NCI-H524 (cell line): ENCODE results near the gene CPED1.
"Not testable (repeated sequence)": the region's sequence is repeated elsewhere in the genome, so short reads cannot be mapped to it uniquely, and the experiment has no call there.

ENCODE experiments used
- DNase-seq, 2 experiments: peaks; one replicate each; lab custom pipeline; 2025; lab: John Stamatoyannopoulos, UW

The CPED1 gene

GRCh38 chr7:121186746-121187145, 198.2 kb downstream of the CPED1 start:
- no peak for DNase-seq

DNA sequence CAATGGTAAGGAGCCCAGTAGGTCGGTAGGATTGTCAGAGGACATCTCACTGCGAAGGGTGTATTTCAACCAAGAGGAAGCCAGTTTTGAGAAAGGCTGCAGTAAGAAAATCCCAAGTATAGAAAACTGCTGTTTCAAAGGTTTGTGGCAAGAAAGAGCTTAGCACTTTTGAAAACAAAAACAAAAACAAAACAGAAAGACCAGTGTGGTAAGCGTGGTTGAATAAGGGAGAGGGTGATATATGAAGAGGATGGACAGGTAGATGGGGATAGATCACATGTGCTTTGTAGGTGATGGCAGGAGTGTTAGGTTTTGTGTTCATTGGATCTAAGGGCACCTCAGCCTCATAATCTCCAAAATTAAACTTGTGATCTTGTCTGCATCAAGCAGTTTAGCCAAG, 198.7 kb downstream of the CPED1 start:
- no peak for DNase-seq

DNA sequence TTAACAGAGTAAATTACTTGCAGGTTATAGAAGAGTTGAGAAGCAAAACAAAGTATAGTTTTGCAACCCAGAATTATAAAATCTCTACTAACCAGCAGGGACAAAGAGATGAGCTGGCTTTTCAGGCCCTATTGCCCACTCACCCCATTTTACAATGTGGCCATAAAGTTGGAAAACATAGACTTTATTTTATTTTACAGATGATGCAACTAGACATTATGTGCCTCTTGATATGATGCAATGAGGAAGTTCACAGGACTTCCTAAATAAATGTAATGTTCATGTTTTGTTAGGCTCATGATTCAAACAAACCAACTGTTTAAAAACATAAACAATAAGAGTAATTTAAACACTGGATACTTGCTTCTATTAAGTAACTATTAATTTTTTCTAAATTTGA, 199.2 kb downstream of the CPED1 start:
- no peak for DNase-seq

DNA sequence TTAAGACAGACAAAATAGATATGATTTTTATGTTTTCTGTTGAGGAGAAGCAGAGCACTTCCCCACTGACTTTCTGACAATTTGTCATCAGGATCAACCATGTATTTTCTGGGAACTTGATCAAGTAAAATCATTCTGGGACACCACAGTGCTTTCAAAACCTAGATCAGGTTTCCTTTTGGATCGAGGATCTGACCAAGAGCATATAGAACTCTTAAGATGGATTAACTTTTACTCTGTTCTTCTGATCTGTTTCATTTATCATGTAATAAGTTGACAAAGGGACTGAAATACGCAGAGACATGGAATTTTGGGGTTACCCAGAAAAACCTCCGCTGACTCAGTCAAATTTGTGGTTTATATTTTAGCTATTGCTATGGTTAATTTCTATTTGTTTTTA, 204.3 kb downstream of the CPED1 start:
- DNase-seq, result no peak

- no peak for DNase-seq
Observed at GRCh38 chr7:121195010-121195409, 206.5 kb downstream of the CPED1 start.

DNA sequence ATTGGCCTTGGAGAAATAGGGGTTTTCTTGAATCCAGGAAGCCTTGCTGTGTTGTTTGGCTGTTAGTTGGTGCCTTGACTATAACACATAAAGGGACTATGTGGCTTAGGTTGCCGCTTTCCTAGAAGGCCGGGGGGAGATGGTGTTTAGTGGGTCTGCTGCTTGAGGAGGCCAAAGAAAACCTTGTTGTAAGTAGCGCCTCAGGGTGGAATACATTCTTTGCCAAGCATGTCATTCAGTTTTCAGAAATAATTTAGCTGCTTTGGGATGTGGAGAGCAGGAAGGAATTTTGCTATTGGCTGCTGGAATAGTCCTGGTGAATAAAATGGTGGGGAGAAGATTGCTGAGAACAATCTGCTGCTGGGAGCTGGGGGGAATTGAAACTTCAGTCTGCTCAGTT, 207.4 kb downstream of the CPED1 start:
- DNase-seq, result no peak

DNA sequence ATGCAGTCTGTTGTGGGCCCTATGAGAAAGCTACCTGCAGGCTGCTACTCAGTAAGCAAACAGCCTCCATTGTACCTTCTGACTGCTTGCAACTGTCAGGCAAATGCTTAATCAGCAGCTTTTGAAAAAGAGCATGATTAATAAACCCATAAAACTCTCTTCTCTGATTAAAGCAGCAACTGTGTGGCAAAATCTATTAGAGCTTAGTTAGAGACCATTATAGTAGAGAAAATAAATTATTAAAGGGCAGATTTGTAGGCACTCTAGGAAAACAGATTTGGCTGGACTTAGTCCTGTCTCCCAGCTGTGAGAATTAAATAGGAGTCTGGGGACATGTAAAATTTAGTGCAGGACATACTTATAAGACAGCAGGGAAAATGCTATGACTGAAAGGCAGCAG, 207.8 kb downstream of the CPED1 start:
- no peak for DNase-seq

DNA sequence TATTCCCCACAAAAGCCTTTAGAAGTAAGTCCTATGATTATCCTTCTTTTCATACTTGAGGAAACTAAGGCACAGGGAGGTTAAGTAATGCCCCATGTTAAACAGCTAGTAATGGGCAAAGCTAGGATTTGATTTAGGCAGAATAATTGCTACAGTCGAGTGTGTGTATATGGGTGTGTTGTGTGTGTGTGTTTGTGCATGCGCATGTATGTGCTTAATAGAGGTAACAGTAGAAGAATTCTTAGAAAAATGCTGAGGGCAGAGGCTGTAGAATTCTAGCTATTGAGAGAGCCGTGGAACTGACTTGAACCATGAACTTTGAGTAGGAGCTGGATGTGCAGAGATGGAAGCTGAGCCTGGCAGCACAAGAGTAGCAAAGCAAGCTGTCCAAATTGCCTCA, 208.9 kb downstream of the CPED1 start:
- DNase-seq, result no peak

- no peak for DNase-seq
Observed at GRCh38 chr7:121198502-121198901, 210.0 kb downstream of the CPED1 start.

DNA sequence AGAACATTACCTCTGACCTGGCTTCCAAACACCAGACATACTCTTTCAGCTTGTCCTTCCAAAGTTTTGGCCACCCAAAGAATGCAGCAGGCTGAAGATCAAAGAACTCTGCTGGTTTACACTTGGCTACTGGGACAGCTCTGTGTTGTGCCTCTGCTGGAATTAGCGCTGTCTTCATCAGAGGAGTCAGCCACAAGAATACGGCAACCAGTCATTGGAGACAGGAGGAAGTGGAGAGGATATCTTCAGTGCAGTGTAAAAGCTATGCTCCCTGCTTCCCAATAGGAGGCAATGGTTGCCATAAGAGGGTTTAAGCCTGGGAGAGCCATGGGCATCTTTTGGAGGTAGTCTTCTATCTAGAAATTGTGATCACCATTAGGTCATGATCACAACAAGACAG, 213.6 kb downstream of the CPED1 start:
- no peak for DNase-seq

DNA sequence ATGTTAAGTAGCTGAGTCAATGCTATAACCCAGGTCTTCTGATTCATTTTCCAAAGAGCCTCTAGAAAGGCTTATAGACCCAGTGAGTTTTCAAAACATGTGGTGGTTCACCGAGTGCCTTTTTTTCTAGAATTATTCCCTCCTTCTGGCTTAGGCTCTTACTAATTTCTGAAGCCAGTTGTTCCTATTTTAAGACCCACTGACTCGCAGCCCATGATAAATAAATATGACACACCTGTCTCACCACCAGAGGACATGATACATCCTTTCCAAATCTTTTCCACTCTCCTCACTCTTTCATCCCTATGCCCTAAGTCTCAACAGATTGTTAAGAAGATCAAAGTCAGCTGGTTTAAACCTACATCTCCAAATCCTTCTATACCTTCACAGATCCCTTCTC, 214.3 kb downstream of the CPED1 start:
- DNase-seq, result peak; percentile 22 to 72

- peak in 1 of 2 experiments; percentile 31 for DNase-seq
Observed at GRCh38 chr7:121204537-121204936, 216.0 kb downstream of the CPED1 start.

GRCh38 chr7:121205777-121206176, 217.3 kb downstream of the CPED1 start:
- DNase-seq, result no peak

GRCh38 chr7:121211253-121211652, 222.7 kb downstream of the CPED1 start:
- no peak for DNase-seq

DNA sequence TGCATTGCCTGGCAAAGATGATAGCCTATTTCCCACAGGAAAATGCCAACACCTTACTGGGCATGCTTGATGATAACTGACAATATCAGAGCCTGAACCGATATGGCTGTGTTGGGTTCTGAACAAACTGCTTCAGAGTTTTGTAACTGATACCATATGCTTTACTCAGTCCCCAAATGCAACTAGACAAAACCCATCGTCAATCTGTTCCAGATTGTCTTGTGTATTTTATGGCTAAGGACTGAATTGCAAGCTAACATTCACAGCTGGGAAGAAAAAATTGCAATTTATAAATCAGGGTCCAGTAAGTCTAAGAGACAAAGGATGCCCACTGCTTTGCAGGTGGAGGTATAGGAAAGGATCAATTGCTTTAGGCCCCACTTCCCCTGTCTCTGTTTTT, 223.5 kb downstream of the CPED1 start:
- DNase-seq, result peak in 1 of 2 experiments; percentile 42

- DNase-seq, result peak; percentile 32 to 80
Observed at GRCh38 chr7:121214657-121215056, 226.1 kb downstream of the CPED1 start.

DNA sequence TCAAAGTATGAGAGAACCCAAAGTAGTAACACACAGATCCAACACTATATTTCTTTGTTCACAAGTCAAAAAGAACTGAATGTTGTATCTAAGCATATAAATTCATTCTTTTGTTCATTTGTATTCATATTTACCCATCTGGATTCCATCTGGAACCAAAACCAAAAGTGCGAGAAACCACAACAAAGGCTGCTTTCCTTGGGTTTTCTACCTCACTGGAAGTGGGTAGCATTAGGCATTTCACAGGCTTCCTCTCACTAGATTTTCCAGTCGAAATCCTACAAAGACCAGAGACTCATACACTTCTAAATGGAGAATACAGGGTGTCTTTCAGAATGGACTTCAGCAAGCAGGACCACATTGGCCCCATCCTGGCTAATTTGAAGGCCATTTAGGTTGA, 230.5 kb downstream of the CPED1 start:
- DNase-seq, result no peak

DNA sequence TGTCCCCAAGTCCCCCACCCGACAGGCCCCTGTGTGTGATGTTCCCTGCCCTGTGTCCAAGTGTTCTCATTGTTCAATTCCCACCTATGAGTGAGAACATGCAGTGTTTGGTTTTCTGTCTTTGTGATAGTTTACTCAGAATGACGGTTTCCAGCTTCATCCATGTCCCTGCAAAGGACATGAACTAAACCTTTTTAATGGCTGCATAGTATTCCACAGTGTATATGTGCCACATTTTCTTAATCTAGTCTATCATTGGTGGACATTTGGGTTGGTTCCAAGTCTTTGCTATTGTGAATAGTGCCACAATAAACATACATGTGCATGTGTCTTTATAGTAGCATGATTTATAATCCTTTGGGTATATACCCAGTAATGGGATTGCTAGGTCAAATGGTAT, 232.6 kb downstream of the CPED1 start:
- not testable (repeated sequence) for DNase-seq

DNA sequence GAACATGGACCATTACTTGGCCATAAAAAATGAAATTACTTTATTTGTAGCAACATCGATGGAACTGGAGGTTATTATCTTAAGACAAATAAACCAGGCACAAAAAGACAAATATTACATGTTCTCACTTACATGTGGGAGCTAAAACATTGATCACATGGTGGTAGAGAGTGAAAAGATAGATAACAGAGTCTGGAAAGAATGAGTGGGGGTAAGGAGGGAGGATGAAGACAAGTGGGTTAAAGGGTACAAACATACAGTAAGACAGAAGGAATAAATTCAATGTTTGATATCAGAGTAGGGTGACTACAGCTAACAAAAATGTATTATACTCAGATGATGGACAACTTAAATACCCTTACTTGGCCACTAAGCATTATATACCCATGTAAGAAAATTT, 240.3 kb downstream of the CPED1 start:
- no peak for DNase-seq

GRCh38 chr7:121235201-121235600, 246.7 kb downstream of the CPED1 start:
- DNase-seq, result no peak

GRCh38 chr7:121237601-121238000, 249.1 kb downstream of the CPED1 start:
- DNase-seq, result no peak

DNA sequence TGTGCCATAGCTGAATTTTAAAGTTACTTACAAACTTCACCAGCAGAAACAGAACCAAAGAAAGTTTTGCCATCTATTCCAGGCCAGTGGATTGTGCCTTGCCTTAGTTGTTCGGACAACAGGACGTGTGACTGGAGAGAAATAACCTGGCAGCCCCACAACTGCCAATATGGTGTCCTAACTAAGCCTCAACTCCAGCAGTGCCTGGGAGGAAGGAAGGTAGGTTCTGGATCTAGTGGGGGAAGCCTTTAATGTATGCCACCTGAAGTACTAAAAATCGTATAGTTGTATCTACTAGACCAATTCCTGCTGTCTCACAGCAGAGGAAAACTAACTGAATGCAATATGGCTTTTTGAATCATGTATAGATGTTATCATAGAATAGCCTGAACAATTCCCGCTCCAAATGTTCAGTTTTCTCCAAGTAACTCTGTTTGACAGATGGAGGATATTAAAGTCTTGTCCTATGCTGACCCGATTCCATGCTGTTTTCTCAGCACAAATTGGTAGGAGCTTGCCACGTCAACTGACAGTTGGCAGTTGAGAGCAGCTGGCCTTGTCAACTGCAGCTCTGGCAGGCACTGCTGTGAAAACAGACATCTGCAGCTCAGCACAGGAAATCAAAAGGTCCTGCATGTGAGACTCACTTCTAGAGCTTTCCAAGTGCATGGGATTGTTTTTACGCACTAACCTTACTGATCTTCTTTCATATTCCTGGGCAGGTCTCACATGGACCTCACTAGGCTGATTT, 255.8 kb downstream of the CPED1 start:
- DNase-seq, result peak; percentile 73 to 93

DNA sequence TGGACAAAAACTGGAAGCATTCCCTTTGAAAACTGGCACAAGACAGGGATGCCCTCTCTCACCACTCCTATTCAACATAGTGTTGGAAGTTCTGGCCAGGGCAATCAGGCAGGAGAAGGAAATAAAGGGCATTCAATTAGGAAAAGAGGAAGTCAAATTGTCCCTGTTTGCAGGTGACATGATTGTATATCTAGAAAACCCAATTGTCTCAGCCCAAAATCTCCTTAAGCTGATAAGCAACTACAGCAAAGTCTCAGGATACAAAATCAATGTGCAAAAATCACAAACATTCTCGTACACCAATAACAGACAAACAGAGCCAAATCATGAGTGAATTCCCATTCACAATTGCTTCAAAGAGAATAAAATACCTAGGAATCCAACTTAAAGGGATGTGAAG, 262.9 kb downstream of the CPED1 start:
- not testable (repeated sequence) for DNase-seq

GRCh38 chr7:121252523-121253235, 264.2 kb downstream of the CPED1 start:
- not testable (repeated sequence) for DNase-seq
